Prostate gland (tissue), 2 donors: ENCODE results near the gene CYP19A1.

ENCODE experiments used
- POLR2A ChIP-seq: fragments of 450-650 bp; IDR thresholded peaks from one replicate; pipeline ENCODE4 v1.6.1; 2016; ENCODE audit warnings: antibody characterized with exemption, mild to moderate bottlenecking
- POLR2AphosphoS5 ChIP-seq: sonication (generic); formaldehyde crosslinking; IDR thresholded peaks from one replicate; pipeline ENCODE4 v1.6.1; 2017; ENCODE audit warnings: antibody characterized with exemption
- TF ChIP-seq, protein P1 (sequence below), 4 experiments: fragments of 200-600 bp in 2 of 4; fragments of 450-650 bp in 2 of 4; sonication (generic) in 2 of 4; IDR thresholded peaks; 1 replicate in 3 of 4; 2 replicates in 1 of 4; pipeline ENCODE4 v1.5.1; 2016 to 2019; ENCODE audit warnings: antibody characterized with exemption in 4 of 4, mild to moderate bottlenecking in 2 of 4, moderate library complexity in 2 of 4

- TF ChIP-seq, protein P1, sequence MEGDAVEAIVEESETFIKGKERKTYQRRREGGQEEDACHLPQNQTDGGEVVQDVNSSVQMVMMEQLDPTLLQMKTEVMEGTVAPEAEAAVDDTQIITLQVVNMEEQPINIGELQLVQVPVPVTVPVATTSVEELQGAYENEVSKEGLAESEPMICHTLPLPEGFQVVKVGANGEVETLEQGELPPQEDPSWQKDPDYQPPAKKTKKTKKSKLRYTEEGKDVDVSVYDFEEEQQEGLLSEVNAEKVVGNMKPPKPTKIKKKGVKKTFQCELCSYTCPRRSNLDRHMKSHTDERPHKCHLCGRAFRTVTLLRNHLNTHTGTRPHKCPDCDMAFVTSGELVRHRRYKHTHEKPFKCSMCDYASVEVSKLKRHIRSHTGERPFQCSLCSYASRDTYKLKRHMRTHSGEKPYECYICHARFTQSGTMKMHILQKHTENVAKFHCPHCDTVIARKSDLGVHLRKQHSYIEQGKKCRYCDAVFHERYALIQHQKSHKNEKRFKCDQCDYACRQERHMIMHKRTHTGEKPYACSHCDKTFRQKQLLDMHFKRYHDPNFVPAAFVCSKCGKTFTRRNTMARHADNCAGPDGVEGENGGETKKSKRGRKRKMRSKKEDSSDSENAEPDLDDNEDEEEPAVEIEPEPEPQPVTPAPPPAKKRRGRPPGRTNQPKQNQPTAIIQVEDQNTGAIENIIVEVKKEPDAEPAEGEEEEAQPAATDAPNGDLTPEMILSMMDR (IDR thresholded peaks at IDR 0.05) = no peak
- TF ChIP-seq POLR2AphosphoS5 (no peak), POLR2A (no peak)
Measured at GRCh38 chr15:51277101-51277500, 61.3 kb downstream of the CYP19A1 start.
